ENCODE data around the gene PRPF19. TPM values are rescaled to one million over a fixed set of nuclear protein-coding genes. Genes with fewer than 3 reads are reported as not detected.
A peak's percentile ranks its signal among the peaks of the same experiment; 100 is the strongest.

The PRPF19 gene
- total and polyA plus RNA-seq, 9 of the 15 experiments (the other 6 are each of a cell fraction or from before 2014, with no cell fraction given): 9.4 to 212 (median 73.2) TPM

GRCh38 chr11:60913793-60914632, 7.6 kb upstream of the PRPF19 start, which contains the start of gene TMEM109 (continued):
- peak in 1 of 2 experiments; percentile 72; a peak in 1 of 4 replicates for TF ChIP-seq CSDE1 (IDR thresholded peaks at IDR 0.05)
- no peak for TF ChIP-seq SNIP1 (IDR thresholded peaks at IDR 0.05; ENCODE audit: low read depth)
- TF ChIP-seq NFATC3 (IDR thresholded peaks at IDR 0.05): no peak
- no peak for TF ChIP-seq CBX2 (IDR thresholded peaks at IDR 0.05; ENCODE audit: insufficient read depth, low read length, poor library complexity, severe bottlenecking)
- no peak for TF ChIP-seq SRSF3 (IDR thresholded peaks at IDR 0.05; ENCODE audit: insufficient read depth, low read length)
- 0 out of 2 replicates have a peak, but pooled peaks have one; percentile 43 for TF ChIP-seq NR2F6 (CRISPR knock-in tag; IDR thresholded peaks at IDR 0.05)
- TF ChIP-seq ZSCAN29 (IDR thresholded peaks at IDR 0.05): no peak
- TF ChIP-seq ETV6 (IDR thresholded peaks at IDR 0.05; ENCODE audit: borderline replicate concordance in 1 of 2, low read depth in 2 of 2, low read length in 1 of 2): no peak
- no peak; the same call in 1 of the 2 replicates for TF ChIP-seq ETV6 (CRISPR knock-in tag; IDR thresholded peaks at IDR 0.05; ENCODE audit: borderline replicate concordance)
- no peak for TF ChIP-seq KHSRP (IDR thresholded peaks at IDR 0.05)
- no peak for TF ChIP-seq HIVEP1 (CRISPR knock-in tag; IDR thresholded peaks at IDR 0.05)
- no peak for TF ChIP-seq SREBF1 (IDR thresholded peaks at IDR 0.05; ENCODE audit: borderline replicate concordance, low read depth, low read length)
- peak; percentile 76 for TF ChIP-seq POLR2A (conservative IDR thresholded peaks at IDR 0.05)
- TF ChIP-seq TCFL5 (CRISPR knock-in tag; conservative IDR thresholded peaks at IDR 0.05): no peak
- TF ChIP-seq, protein P1, sequence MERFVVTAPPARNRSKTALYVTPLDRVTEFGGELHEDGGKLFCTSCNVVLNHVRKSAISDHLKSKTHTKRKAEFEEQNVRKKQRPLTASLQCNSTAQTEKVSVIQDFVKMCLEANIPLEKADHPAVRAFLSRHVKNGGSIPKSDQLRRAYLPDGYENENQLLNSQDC (CRISPR knock-in tag; IDR thresholded peaks at IDR 0.05): no peak
- peak; percentile 99 for TF ChIP-seq MGA (IDR thresholded peaks at IDR 0.05)
- peak; percentile 70 for TF ChIP-seq GABPA (tag; conservative IDR thresholded peaks at IDR 0.05; ENCODE audit: low read depth)
- no peak for TF ChIP-seq KLF10 (CRISPR knock-in tag; IDR thresholded peaks at IDR 0.05)
- no peak for TF ChIP-seq U2AF2 (optimal IDR thresholded peaks at IDR 0.05; ENCODE audit: low read depth, low read length)
